HG03571 (cell line): ENCODE results near the gene KCNQ1OT1.

Experiments
- ATAC-seq: cut with Tn5 transposase; IDR thresholded peaks from one replicate; pipeline ENCODE4 v1.9.1; 2021; ENCODE audit not compliant: unreplicated experiment

The KCNQ1OT1 gene

GRCh38 chr11:2703363-2704141 lies 3.8 kb upstream of the KCNQ1OT1 start:
- ATAC-seq, result no peak

GRCh38 chr11:2702771-2703362 lies 3.1 kb upstream of the KCNQ1OT1 start:
- ATAC-seq, result no peak

GRCh38 chr11:2701898-2702434 lies 2.2 kb upstream of the KCNQ1OT1 start:
- ATAC-seq, result no peak

- ATAC-seq, result no peak
Measured at GRCh38 chr11:2701230-2701629, 1.4 kb upstream of the KCNQ1OT1 start.

- peak; percentile 37 for ATAC-seq
Measured at GRCh38 chr11:2700415-2701211, 819 bp upstream of the KCNQ1OT1 start.

DNA sequence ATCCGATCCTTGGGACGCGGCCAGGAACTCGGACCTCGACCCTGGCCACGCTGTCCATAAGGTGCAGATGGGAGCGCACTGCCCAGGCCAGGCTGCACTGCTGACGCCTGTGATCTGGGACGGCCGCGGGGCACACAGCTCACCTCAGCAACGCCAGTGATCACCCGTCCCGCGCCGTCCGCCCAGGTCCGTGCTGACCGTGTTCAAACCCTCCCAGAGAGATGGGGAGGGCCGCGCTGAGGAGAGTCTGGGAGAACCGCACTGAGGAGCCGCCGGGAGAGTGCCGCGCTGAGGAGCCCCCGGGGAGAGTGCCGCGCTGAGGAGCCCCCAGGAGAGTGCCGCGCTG lies 636 bp downstream of the KCNQ1OT1 start:
- ATAC-seq, result no peak

DNA sequence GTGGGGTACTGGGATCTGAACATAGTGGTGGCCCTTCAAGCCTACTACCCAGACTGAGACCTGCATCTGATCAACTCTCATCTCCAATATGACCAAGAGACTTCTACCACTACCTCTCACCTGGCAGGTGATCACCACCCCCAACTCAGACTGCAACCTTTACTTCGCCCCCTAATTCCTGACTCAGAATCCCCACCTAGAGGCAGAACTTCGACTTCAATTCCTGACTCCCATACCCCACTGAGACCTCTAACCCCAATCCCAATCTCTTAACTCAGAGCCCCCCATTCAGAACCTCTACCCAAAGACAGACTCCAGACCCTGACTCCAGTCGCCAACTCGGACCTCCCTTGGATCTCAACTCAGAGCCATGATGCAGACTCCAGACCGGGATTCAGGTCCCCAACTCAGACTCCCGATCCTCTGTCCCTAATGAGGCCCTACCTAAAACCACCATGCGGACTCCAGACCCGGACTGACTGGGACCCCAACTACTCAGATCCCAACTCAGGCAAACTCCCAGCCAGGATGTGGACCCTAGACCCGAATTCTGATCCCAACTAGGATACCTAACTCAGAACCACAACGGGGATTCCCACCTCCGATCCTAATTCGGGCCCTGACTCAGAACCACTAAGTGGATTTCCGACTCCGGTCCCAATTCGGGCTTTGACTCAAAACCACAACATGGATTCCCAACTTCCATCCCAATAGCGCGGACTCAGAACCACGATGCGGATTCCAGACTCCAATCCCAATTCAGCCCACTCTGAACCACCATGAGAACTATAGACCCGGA lies 1.2 kb downstream of the KCNQ1OT1 start:
- no peak for ATAC-seq

- no peak for ATAC-seq
Measured at GRCh38 chr11:2697866-2698265, 1.9 kb downstream of the KCNQ1OT1 start.

- ATAC-seq, result no peak
Measured at GRCh38 chr11:2696455-2696854, 3.3 kb downstream of the KCNQ1OT1 start.

- no peak for ATAC-seq
Measured at GRCh38 chr11:2694995-2695939, 4.5 kb downstream of the KCNQ1OT1 start.

DNA sequence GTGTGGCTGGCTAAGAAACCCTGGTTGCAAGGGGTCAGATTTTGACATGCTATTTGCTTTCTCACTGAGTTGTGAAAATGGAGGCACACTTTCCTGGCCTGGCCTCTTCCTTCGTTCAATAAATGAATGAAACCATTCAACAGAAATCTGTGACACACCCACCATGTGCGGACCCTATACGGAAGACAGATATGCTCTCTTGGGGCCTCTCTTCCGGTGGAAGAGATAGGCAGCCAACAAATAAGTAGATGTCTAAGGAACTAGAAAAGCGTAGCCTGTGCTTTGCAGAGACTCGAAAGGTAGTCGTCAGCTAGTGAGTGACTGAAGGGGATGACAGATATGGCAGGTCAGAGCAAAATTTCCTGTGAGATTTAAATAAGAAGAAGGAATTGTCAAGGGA lies 5.3 kb downstream of the KCNQ1OT1 start:
- ATAC-seq, result no peak

GRCh38 chr11:2693271-2694261 lies 6.2 kb downstream of the KCNQ1OT1 start:
- ATAC-seq, result no peak

GRCh38 chr11:2691991-2692875 lies 7.6 kb downstream of the KCNQ1OT1 start:
- ATAC-seq, result no peak

DNA sequence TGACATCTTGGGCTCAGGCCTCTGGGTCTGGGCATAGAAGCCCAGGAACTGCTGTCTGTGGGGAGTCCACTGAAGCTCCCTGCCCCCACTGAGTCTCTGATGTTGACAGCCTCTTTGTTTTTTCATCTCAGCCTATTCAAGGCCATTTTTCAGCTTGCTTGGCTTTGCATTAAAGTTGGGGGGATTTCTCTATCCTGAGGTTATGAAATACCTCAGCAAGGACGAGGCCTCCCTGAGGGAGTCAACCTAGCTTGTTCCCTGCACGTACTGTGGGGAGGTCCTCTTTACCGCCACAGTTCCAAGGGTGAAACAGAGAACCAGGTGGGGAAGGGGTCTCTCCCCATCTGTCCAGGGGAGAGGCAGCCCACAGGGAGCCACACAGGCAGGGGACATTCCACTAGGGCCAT lies 8.4 kb downstream of the KCNQ1OT1 start:
- no peak for ATAC-seq

DNA sequence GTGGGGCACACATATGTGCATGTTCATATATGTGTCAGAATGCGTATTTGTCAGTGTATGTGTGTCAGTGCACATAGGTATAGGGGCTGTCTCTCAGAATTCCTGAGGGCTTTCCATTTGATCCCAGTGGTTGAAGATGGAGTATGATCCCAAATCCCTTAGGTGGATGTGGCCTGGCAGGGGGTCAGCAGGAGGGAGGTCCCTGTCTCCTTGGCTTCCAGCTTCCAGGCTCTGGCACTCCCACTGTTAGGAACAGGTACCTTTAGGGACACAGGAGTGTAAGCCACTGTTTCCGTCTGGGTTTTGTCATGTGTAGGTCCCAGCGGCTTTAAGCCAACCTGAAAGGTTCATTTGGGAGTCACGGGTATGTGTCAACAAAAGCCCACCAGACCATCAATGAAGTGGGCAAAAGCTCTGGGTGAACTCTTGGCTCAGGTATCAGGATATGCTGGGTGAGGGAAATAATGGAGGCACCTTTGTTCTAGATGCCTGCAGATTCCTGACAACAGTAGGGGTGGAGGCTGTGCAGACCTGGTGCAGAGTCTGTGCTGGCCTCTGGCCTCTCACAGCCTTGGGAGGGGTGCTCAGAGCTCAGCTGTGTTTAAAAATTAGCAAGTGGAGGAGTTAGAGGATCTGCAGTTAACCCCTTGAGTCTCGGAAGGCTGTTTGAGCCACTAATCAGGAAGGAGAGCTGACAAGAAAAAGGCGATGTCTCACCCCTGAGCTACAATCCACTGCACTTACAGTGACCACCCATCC lies 9.0 kb downstream of the KCNQ1OT1 start:
- no peak for ATAC-seq

GRCh38 chr11:2689651-2690575 lies 9.9 kb downstream of the KCNQ1OT1 start:
- no peak for ATAC-seq
